GM23248 (cell line): ENCODE results near the gene FZD4. TPM values are rescaled to one million over a fixed set of nuclear protein-coding genes. Genes with fewer than 3 reads are reported as not detected.
"Not testable (repeated sequence)": the region's sequence is repeated elsewhere in the genome, so short reads cannot be mapped to it uniquely, and the experiment has no call there.

ENCODE experiments used
- DNase-seq: peaks from one replicate; pipeline ENCODE4 v3.0.0-alpha.2; 2015
- H2AFZ ChIP-seq: fragments of 200-600 bp; sonication (generic); 2 replicates; pipeline ENCODE4 v1.6.1; 2016; ENCODE audit warnings: antibody characterized with exemption
- H3F3A ChIP-seq: fragments of 200-600 bp; sonication (generic); 2 replicates; pipeline ENCODE4 v1.6.1; 2016; ENCODE audit warnings: mild to moderate bottlenecking, antibody characterized with exemption, mixed run types; ENCODE audit not compliant: insufficient read depth
- H3K27ac ChIP-seq: fragments of 200-600 bp; sonication (generic); 2 replicates; pipeline ENCODE4 v1.5.1; 2016; ENCODE audit warnings: mild to moderate bottlenecking
- H3K27me3 ChIP-seq: fragments of 200-600 bp; sonication (generic); replicated peaks from 2 replicates; pipeline ENCODE4 v1.6.1; 2016; ENCODE audit warnings: mild to moderate bottlenecking; ENCODE audit not compliant: insufficient read depth
- H3K36me3 ChIP-seq: fragments of 200-600 bp; sonication (generic); 2 replicates; pipeline ENCODE4 v1.6.1; 2016; ENCODE audit warnings: low read depth, mild to moderate bottlenecking
- H3K4me1 ChIP-seq: fragments of 200-600 bp; sonication (generic); 2 replicates; pipeline ENCODE4 v1.6.1; 2016; ENCODE audit warnings: mild to moderate bottlenecking; ENCODE audit not compliant: insufficient read depth
- H3K4me2 ChIP-seq: fragments of 200-600 bp; sonication (generic); one replicate; pipeline ENCODE4 v1.6.1; 2016; ENCODE audit warnings: mild to moderate bottlenecking; ENCODE audit not compliant: unreplicated experiment
- H3K4me3 ChIP-seq: fragments of 200-600 bp; sonication (generic); 2 replicates; pipeline ENCODE4 v1.5.1; 2016; ENCODE audit warnings: mild to moderate bottlenecking
- H3K79me2 ChIP-seq: fragments of 200-600 bp; sonication (generic); 2 replicates; pipeline ENCODE4 v1.6.1; 2016; ENCODE audit warnings: mild to moderate bottlenecking; ENCODE audit not compliant: insufficient read depth
- H3K9ac ChIP-seq: fragments of 200-600 bp; sonication (generic); 2 replicates; pipeline ENCODE4 v1.6.1; 2016; ENCODE audit warnings: mild to moderate bottlenecking
- H3K9me2 ChIP-seq: fragments of 200-600 bp; sonication (generic); 2 replicates; pipeline ENCODE4 v1.6.1; 2016; ENCODE audit warnings: mixed run types, mild to moderate bottlenecking, moderate library complexity; ENCODE audit not compliant: insufficient read depth
- H3K9me3 ChIP-seq: fragments of 200-600 bp; sonication (generic); one replicate; pipeline ENCODE4 v1.6.1; 2017; ENCODE audit warnings: low read depth
- H4K20me1 ChIP-seq: fragments of 200-600 bp; sonication (generic); 2 replicates; pipeline ENCODE4 v1.6.0; 2016; ENCODE audit not compliant: insufficient read depth
- EZH2 ChIP-seq: fragments of 200-600 bp; sonication (generic); IDR thresholded peaks from 2 replicates; pipeline ENCODE4 v1.6.1; 2018; ENCODE audit warnings: antibody characterized with exemption, mild to moderate bottlenecking; ENCODE audit not compliant: insufficient read depth, poor library complexity, severe bottlenecking
- EZH2phosphoT487 ChIP-seq: fragments of 200-600 bp; sonication (generic); IDR thresholded peaks from 2 replicates; pipeline ENCODE4 v1.6.1; 2018; ENCODE audit warnings: antibody characterized with exemption, moderate library complexity, mild to moderate bottlenecking, low read depth; ENCODE audit not compliant: insufficient read depth
- WGBS, 2 experiments: methylation state at CpG; one replicate each; pipeline ENCODE4 v1.1.6; 2015 to 2017; ENCODE audit warnings: low lambda C conversion rate in 2 of 2, low coverage in 1 of 2; ENCODE audit errors: missing lambda C conversion rate in 2 of 2; 5-methylcytosine and 5-hydroxymethylcytosine counted together
- in situ Hi-C: fragments of 300-500 bp; cut with MboI; formaldehyde crosslinking; loops from 2 replicates; pipeline ENCODE4 v1.15.0; 2020
- polyA plus RNA-seq: library from polyadenylated mRNA; unstranded; fragments of >200 nt; fragmentation: Nextera tagmentation; extraction: Ambion mirVana; gene quantifications from 2 replicates; pipeline ENCODE4 v1.2.1, GENCODE V29; 2016
- total RNA-seq: library from RNA; depleted of rRNA; stranded (reverse); fragments of >200 nt; shearing (Covaris generic); gene quantifications from 2 replicates; pipeline ENCODE4 v1.2.3, GENCODE V29; 2014

The FZD4 gene
- total and polyA plus RNA-seq, 2 experiments from 2014 or later, result 8.3 to 21.3 TPM

DNA sequence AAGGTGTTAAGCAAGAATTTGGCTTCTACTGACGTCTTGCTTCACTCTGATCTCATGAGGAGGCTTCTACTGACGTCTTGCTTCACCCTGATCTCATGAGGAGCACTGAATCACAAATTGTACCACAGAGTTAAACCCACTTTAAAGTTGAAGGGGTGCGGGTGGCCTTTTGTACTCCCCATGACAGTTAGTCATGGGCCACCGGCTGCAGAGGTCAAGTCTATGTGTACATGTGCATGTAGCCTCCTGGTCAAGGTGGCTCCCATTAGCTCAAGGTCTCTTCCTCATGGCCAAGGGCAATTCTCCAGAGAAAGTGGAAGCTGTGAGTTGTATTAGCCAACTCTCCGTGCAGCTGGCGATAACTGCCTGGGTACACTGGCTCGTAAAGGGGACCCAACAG is 23.1 kb upstream of the FZD4 start:
- no peaks in the 10 kb centered on the region for H3F3A ChIP-seq
- no peaks in the 10 kb centered on the region for H3K4me1 ChIP-seq
- WGBS, 2 experiments, result 75 to 82% methylated on average over 7 of the region's 7 CpGs
- no peak overlapping the region for H3K4me2 ChIP-seq
- H3K36me3 ChIP-seq, result no peaks in the 10 kb centered on the region
- H2AFZ ChIP-seq, result no peak overlapping the region
- H3K79me2 ChIP-seq, result no peaks in the 10 kb centered on the region
- no peaks in the 10 kb centered on the region for H4K20me1 ChIP-seq
- H3K27me3 ChIP-seq, result no peaks in the 10 kb centered on the region
- in situ Hi-C loops, result no loop called here
- H3K4me3 ChIP-seq, result no peak overlapping the region
- no peaks in the 10 kb centered on the region for H3K9me2 ChIP-seq
- peak; percentile 14 for DNase-seq
- no peak overlapping the region for H3K9ac ChIP-seq
- H3K9me3 ChIP-seq, result no peaks in the 10 kb centered on the region
- TF ChIP-seq EZH2phosphoT487 (no peak), EZH2 (no peak)
- no peak overlapping the region for H3K27ac ChIP-seq

DNA sequence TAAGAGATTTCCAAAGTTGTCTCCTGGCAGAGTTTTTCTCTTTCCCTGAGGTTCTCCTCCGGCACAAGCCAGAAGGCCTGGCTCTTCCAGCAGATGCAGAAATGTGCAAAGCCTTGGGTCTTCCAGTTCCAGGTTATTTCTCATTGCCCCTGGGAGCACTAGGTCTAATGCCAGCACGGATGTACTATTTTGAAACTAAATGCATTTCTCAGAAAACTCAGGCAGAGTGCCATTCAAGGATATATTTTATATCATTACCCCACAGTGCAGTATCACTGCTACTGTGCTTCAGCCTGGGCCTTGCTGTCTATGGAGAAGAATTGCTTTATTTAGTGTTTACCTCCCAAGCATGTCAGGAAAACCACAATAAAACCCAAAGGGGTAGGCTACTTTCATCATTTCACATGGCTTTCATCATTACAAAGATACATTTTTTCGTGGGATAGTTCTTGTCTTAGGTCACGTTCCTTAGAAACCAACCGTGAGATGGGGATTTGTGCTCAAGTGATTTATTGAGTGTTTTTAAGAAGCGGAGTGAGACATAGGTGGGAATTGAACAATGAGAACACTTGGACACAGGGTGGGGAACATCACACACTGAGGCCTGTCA is 22.4 kb upstream of the FZD4 start:
- no peaks in the 10 kb centered on the region for H3K27me3 ChIP-seq
- H3K9me2 ChIP-seq, result no peaks in the 10 kb centered on the region
- in situ Hi-C loops, result no loop called here
- no peaks in the 10 kb centered on the region for H3F3A ChIP-seq
- no peak overlapping the region for H2AFZ ChIP-seq
- no peak for DNase-seq
- no peaks in the 10 kb centered on the region for H3K4me1 ChIP-seq
- no peaks in the 10 kb centered on the region for H3K36me3 ChIP-seq
- no peak overlapping the region for H3K4me3 ChIP-seq
- no peaks in the 10 kb centered on the region for H3K9me3 ChIP-seq
- no peak overlapping the region for H3K9ac ChIP-seq
- H3K27ac ChIP-seq, result no peak overlapping the region
- TF ChIP-seq EZH2phosphoT487, result no peak
- no peak for TF ChIP-seq EZH2
- 75 to 81% methylated on average over 6 of the region's 6 CpGs for WGBS, 2 experiments
- H3K79me2 ChIP-seq, result no peaks in the 10 kb centered on the region
- H3K4me2 ChIP-seq, result no peak overlapping the region
- H4K20me1 ChIP-seq, result no peaks in the 10 kb centered on the region

DNA sequence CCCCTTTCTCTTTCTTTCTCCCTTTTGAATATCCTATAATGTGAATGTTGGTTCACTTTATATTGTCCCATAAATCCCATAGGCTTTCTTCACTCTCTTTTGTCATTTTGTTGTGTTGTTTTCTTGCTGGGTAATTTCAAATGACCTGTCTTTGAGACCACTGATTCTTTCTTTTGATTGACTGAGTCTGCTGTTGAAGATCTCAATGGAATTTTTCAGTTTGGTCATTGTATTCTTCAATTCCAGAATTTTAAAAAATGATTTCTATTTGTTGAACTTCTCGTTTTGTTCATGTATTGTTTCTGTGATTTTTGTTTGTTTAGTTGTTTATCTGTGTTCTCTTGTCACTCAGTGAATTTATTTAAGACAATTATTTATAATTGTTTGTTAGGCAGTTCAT is 17.5 kb upstream of the FZD4 start:
- H2AFZ ChIP-seq, result no peak overlapping the region
- no peaks in the 10 kb centered on the region for H3K36me3 ChIP-seq
- H3K4me2 ChIP-seq, result no peak overlapping the region
- H3K9ac ChIP-seq, result no peak overlapping the region
- H3K9me3 ChIP-seq, result no peaks in the 10 kb centered on the region
- 14 to 15% methylated on average over 1 of the region's 1 CpG for WGBS, 2 experiments
- no peaks in the 10 kb centered on the region for H3K79me2 ChIP-seq
- H3F3A ChIP-seq, result no peaks in the 10 kb centered on the region
- H3K4me1 ChIP-seq, result no peaks in the 10 kb centered on the region
- no peaks in the 10 kb centered on the region for H3K9me2 ChIP-seq
- in situ Hi-C loops, result no loop called here
- no peak for DNase-seq
- no peak overlapping the region for H3K4me3 ChIP-seq
- no peaks in the 10 kb centered on the region for H4K20me1 ChIP-seq
- no peaks in the 10 kb centered on the region for H3K27me3 ChIP-seq
- TF ChIP-seq EZH2 (no peak), EZH2phosphoT487 (no peak)
- no peak overlapping the region for H3K27ac ChIP-seq

DNA sequence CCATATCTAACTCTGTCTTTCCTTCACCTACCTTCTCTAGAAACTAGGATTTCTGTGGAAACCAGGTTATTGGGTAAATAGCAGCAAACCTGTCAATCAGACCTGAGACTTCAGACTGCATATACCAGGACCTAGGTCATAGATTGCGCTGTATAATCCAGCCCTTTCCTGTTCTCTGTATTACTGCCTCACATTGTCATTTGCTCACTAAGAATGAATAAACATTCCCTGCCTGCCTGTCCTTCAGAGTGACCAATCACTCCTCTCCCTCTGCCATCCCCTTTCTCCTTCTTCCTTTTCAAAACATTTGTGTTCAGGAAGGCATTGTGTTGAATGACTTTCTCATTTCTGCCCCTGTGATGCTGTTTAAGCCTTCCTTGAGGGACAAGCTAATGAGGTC is 14.1 kb upstream of the FZD4 start:
- Histone ChIP-seq H2AFZ (no peak overlapping the region), H3K27me3 (no peaks in the 10 kb centered on the region), H3F3A (no peaks in the 10 kb centered on the region), H3K27ac (no peak overlapping the region), H3K4me2 (no peak overlapping the region), H3K4me1 (no peaks in the 10 kb centered on the region), H3K9me2 (no peaks in the 10 kb centered on the region), H3K9ac (no peak overlapping the region), H4K20me1 (no peaks in the 10 kb centered on the region), H3K9me3 (no peaks in the 10 kb centered on the region), H3K36me3 (no peaks in the 10 kb centered on the region), H3K79me2 (no peaks in the 10 kb centered on the region), H3K4me3 (no peak overlapping the region)
- 96 to 100% methylated on average over 1 of the region's 1 CpG for WGBS, 2 experiments
- no peak for DNase-seq
- TF ChIP-seq EZH2phosphoT487 (no peak), EZH2 (no peak)
- in situ Hi-C loops, result no loop called here

DNA sequence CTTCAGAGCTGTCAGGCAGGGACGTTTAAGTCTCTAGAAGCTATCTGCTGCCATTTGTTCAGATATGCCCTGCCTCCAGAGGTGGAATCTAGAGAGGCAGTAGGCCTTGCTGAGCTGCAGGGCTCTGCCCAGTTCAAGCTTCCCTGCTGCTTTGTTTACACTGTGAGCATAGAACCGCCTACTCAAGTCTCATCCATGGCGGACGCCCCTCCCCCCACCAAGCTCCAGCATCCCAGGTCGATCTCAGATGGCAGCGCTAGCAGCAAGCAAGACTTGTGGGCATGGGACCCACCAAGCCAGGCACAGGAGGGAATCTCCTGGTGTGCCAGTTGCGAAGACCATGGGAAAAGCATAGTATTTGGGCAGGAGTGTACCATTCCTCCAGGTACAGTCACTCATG is 12.4 kb upstream of the FZD4 start:
- H4K20me1 ChIP-seq, H3K27ac ChIP-seq, H3K27me3 ChIP-seq, H3K36me3 ChIP-seq, H3K4me2 ChIP-seq, H3K9me2 ChIP-seq, H3K4me3 ChIP-seq, H3K9me3 ChIP-seq, H3K9ac ChIP-seq, in situ Hi-C loops, H2AFZ ChIP-seq, H3K4me1 ChIP-seq, DNase-seq, H3K79me2 ChIP-seq, H3F3A ChIP-seq: not testable (repeated sequence)
- WGBS, 2 experiments, result 85 to 94% methylated on average over 6 to 7 of the region's 7 CpGs
